ENCODE measurements around the gene SEMA6C.
"Not testable (repeated sequence)": the region's sequence is repeated elsewhere in the genome, so short reads cannot be mapped to it uniquely, and the experiment has no call there.

Gene SEMA6C, protein sequence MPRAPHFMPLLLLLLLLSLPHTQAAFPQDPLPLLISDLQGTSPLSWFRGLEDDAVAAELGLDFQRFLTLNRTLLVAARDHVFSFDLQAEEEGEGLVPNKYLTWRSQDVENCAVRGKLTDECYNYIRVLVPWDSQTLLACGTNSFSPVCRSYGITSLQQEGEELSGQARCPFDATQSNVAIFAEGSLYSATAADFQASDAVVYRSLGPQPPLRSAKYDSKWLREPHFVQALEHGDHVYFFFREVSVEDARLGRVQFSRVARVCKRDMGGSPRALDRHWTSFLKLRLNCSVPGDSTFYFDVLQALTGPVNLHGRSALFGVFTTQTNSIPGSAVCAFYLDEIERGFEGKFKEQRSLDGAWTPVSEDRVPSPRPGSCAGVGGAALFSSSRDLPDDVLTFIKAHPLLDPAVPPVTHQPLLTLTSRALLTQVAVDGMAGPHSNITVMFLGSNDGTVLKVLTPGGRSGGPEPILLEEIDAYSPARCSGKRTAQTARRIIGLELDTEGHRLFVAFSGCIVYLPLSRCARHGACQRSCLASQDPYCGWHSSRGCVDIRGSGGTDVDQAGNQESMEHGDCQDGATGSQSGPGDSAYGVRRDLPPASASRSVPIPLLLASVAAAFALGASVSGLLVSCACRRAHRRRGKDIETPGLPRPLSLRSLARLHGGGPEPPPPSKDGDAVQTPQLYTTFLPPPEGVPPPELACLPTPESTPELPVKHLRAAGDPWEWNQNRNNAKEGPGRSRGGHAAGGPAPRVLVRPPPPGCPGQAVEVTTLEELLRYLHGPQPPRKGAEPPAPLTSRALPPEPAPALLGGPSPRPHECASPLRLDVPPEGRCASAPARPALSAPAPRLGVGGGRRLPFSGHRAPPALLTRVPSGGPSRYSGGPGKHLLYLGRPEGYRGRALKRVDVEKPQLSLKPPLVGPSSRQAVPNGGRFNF

GRCh38 chr1:151146412-151147131 lies at the start of gene SEMA6C:
Gene SEMA6C, minus strand, starts transcription at chr1:151146631. Its CDS starts 4,010 bp downstream, at chr1:151142621.
- peak; percentile 82 for DNase-seq

- DNase-seq: not testable (repeated sequence)
These were observed 48.6 kb upstream of the SEMA6C start for GRCh38 chr1:151194894-151195594.

- DNase-seq: no peak
These were observed 47.4 kb upstream of the SEMA6C start for GRCh38 chr1:151193856-151194255.

DNA sequence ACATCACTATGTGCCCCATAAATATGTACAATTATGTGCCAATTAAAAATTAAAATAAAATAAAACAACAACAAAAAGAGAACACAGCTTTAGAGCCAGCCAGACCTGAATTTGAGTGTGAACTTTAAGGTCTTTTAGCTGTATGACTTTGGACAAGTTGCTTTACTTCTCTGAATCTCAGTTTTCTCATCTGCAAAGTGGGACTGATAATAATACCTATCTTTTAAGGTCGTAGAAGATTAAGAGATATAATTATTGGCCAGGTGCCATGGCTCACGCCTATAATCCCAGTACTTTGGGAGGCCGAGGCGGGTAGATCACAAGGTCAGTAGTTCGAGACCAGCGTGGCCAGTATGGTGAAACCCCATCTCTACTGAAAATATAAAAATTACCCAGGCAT lies 46.9 kb upstream of the SEMA6C start:
- DNase-seq: no peak

DNA sequence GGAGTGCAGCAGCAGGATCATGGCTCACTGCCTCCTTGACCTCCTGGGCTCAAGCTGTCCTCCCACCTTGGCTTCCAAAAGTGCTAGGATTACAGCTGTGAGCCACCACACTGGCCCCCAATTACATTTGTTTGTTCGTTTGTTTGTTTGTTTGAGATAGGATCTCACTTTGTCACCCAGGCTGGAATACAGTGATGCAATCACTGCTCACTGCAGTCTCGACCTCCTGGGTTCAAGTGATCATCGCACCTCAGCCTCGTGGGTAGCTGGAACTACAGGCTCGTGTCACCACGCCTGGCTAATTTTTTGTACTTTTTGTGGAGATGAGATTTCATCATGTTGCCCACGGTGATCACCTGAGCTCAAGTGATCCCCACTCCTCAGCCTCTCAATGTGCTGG lies 45.6 kb upstream of the SEMA6C start:
- no peak for DNase-seq

DNA sequence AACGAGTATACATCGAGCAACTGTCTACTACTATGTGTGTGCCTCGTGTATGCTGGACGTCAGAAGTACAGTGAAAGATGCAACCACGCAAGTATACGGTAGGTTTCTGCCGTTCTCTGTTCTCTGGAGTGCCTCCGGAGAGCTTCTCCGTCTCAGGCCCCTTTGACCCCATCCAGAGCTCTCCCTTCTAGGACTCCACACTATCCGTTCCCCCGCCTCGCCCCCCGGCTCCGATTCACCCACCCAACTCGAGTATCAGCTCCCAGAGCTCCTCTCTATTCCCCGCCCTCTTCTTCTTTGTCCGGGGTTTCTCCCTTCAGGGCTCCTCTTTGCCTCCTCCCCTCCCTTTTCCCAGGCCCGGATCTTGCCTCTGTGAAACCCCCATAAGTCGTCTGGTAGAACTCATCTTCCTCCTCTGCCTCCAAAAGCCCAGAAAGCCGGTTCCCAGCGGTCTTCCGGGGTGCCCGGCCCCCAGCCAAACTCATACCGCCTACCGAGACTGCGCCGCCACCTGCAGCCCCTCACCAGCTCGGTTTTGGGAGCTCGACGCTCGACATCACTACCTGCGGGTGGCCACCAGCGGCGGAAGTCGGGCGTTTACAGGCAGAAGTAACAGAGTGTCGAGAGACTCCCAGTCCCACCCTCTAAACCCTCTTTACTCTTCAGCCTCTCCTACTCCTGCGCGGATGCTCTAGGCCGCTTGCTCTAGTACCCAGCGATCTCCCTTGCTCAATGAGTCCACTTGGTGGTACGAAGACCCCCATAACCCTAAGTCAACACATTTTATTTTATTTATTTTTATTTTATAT lies 43.4 kb upstream of the SEMA6C start, which contains the start of gene VPS72:
TSS of gene VPS72 (minus strand) at position 561 of the 809 bp plus-strand sequence. CDS start at position 485, 76 bp downstream.
- DNase-seq: peak; percentile 91

DNA sequence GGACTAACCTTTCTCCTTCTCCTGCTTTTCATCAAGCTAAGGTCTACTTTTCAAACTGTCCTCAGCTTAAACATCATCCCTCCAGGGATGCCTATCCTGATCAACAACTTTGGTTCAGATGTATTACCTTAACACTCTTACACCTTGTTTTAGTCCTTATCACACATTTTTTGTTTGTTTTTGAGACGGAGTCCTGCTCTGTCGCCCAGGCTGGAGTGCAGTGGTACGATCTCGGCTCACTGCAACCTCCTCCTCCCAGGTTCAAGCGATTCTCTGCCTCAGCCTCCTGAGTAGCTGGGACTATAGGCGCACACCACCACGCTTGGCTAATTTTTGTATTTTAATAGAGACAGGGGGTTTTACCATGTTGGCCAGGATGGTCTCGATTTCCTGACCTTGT lies 42.2 kb upstream of the SEMA6C start:
- not testable (repeated sequence) for DNase-seq

GRCh38 chr1:151187205-151187604 lies 40.8 kb upstream of the SEMA6C start:
- DNase-seq: no peak

DNA sequence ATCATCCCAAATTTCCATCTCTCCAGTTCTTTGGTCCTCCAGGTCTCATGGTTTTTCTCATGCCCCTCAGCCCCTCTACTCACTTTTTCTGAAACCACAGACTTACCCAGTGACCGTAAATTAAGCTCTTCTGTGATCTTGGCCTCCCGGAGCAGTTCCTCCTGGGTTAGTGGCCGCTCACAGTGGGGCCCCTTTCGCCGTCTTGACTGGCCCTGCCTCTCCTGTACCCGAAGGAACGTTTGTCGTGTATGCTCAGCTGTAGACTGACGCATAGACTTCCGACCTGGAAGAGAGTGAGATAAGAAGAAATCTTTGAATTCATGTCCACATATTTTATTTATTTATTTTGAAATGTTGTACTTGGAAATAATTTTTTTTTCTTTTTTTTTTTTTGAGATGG lies 37.8 kb upstream of the SEMA6C start:
- no peak for DNase-seq

DNA sequence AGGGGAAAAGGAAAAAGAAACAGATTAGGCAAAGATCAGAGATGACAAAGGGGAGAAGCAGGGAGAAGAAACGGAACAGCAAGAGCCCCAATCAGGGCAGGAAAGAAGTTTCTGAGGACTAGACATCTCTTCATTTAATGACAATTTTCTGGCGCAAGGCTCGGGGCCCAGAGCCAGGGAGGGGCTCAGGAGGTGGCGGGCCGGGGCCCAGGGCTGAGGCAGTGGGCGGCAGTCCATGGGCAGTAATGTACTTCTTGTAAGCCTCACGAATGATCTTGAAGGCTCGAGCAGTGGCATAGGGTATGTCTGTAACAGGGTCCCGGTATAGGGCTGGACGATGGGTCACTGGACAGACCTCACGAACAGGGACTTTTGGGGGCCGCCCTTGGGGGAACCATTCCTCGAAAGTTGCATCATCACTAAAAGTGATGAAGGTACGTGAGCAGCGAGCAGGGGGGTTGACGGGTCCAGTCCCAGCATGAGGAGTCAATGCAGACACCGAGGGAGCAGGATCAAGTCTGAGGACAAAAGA lies 30.1 kb upstream of the SEMA6C start:
- no peak for DNase-seq

DNA sequence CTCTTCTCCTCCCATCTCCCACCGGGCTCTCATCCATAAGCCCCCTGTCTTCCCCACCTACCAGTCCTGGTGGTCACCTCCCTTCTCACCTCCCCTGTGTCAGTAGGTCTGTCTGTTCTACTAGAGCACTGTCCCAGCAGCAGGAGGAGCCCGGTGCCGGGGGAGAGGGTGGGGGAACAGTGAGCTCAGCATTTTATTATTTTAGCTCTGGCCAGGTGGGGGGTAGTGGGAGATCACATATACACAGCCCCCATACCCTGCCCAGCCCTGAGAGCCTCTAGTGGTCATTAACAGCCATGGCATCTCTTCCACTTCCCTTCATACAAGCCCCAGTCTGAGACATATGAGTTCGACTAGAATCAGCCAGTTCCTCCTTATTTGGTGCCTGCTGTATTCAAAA lies 29.4 kb upstream of the SEMA6C start, which contains the start of gene TMOD4:
TSS of gene TMOD4 (minus strand) at position 119 of the 400 bp plus-strand sequence. CDS start 1,106 bp downstream, outside the sequence.
- DNase-seq: no peak

DNA sequence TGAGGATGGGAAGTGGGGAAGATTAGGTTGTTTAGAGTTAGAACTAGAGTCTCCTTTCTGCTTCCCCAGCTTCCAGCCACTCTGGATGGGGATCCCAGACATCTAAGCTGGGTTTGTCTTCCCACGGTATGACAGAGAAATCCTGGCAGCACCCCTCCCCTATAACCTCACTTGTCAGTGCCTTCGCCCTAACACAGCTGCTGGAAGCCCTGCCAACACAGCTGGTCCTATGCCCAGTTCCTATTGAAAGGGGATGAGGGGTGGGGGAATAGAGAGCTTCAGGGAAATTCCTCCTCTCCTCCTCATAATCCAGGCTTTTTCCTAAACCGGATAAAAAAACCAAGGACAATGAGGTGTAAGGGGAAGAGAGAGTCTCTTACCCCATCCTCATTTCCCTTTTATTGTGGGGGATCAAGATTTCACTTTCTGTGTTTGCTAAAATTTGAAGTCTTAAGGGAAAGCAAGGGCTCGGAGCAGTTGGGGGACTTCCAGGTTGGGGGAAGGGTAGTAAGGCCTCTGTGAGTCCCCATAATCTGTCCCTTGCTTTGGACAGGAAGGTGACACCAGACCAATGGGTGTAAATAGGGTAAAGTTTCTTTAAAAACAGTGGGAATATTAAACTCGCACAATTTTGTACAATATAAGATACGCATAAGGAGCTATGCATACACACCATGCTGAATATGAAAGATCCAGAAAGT lies 28.8 kb upstream of the SEMA6C start:
- DNase-seq: no peak

GRCh38 chr1:151171190-151171589 lies 24.8 kb upstream of the SEMA6C start:
- DNase-seq: no peak

GRCh38 chr1:151167116-151167515 lies 20.7 kb upstream of the SEMA6C start:
- no peak for DNase-seq

- DNase-seq: no peak
These were observed 20.1 kb upstream of the SEMA6C start for GRCh38 chr1:151166505-151166956.

GRCh38 chr1:151165738-151166504 lies 19.5 kb upstream of the SEMA6C start, which contains the start of the genes LYSMD1 and SCNM1:
Gene LYSMD1, minus strand, starts transcription at chr1:151165902. Its CDS starts 644 bp downstream, at chr1:151165258.
Gene SCNM1, plus strand, starts transcription at chr1:151166144. Its CDS starts 9 bp downstream, at chr1:151166153.
- DNase-seq: peak; percentile 96

GRCh38 chr1:151165281-151165737 lies 18.9 kb upstream of the SEMA6C start:
- DNase-seq: peak; percentile 36

- DNase-seq: no peak
These were observed 18.4 kb upstream of the SEMA6C start for GRCh38 chr1:151164732-151165280.

GRCh38 chr1:151159373-151159772 lies 12.9 kb upstream of the SEMA6C start:
- no peak for DNase-seq

All from NCI-H1436 (cell line).